OCI-LY7 (cell line): Measurements from ENCODE around the gene CAMK4. TPM values are rescaled to one million over a fixed set of nuclear protein-coding genes. Genes with fewer than 3 reads are reported as not detected.

Experiments
- BruUV-seq: library from RNA; stranded (reverse); fragments of 400-500 nt; replicated peaks from 2 replicates; lab custom pipeline; 2021; lab: Mats Ljungman, UMichigan
- CTCF ChIA-PET: fragments of 300-600 bp; sonication (Branson Sonifier 250); formaldehyde crosslinking; loops from one replicate; lab custom pipeline; 2022; ENCODE audit warnings: antibody characterized with exemption; ENCODE audit not compliant: unreplicated experiment; lab: Charles Lee
- POLR2A ChIA-PET: fragments of 300-600 bp; sonication (Branson Sonifier 250); formaldehyde crosslinking; loops from one replicate; lab custom pipeline; 2022; ENCODE audit warnings: antibody characterized with exemption; lab: Charles Lee
- DNase-seq: peaks from one replicate; pipeline ENCODE4 v3.0.0-alpha.2; 2015; ENCODE audit warnings: low spot score
- H2AFZ ChIP-seq: fragments of 200-600 bp; sonication (generic), shearing (Covaris generic); 2 replicates; pipeline ENCODE4 v1.6.1; 2014; ENCODE audit warnings: mild to moderate bottlenecking, antibody characterized with exemption, low read length, moderate library complexity
- H3K27ac ChIP-seq: fragments of 200-600 bp; sonication (generic); 2 replicates; pipeline ENCODE4 v1.5.1; 2014; ENCODE audit warnings: mixed run types, low read depth, mild to moderate bottlenecking, moderate library complexity, low read length, inconsistent platforms; ENCODE audit not compliant: poor library complexity, severe bottlenecking
- H3K36me3 ChIP-seq: fragments of 200-600 bp; sonication (generic); 2 replicates; pipeline ENCODE4 v1.6.1; 2014; ENCODE audit warnings: mild to moderate bottlenecking, antibody characterized with exemption, low read length, moderate library complexity, mixed read lengths; ENCODE audit not compliant: insufficient read depth
- H3K4me1 ChIP-seq: fragments of 200-600 bp; sonication (generic); 2 replicates; pipeline ENCODE4 v1.5.1; 2014; ENCODE audit warnings: mild to moderate bottlenecking, low read length; ENCODE audit not compliant: insufficient read depth, poor library complexity, severe bottlenecking
- H3K4me2 ChIP-seq: fragments of 200-600 bp; sonication (generic); 2 replicates; pipeline ENCODE4 v1.6.1; 2014; ENCODE audit warnings: mild to moderate bottlenecking, low read length
- H3K4me3 ChIP-seq: fragments of 200-600 bp; sonication (generic); 2 replicates; pipeline ENCODE4 v1.5.1; 2014; ENCODE audit warnings: mild to moderate bottlenecking, low read depth, low read length; ENCODE audit not compliant: poor library complexity, severe bottlenecking
- H3K79me2 ChIP-seq: fragments of 200-600 bp; sonication (generic); 2 replicates; pipeline ENCODE4 v1.6.1; 2016; ENCODE audit warnings: low read depth, mild to moderate bottlenecking, low read length, moderate library complexity, mixed read lengths; ENCODE audit not compliant: insufficient read depth
- H3K9me2 ChIP-seq: fragments of 200-600 bp; sonication (generic); 2 replicates; pipeline ENCODE4 v1.6.1; 2016; ENCODE audit warnings: mild to moderate bottlenecking, low read length, mixed read lengths; ENCODE audit not compliant: insufficient read depth
- H3K9me3 ChIP-seq: fragments of 200-600 bp; sonication (generic); 2 replicates; pipeline ENCODE4 v1.6.1; 2014; ENCODE audit warnings: mild to moderate bottlenecking, mixed run types, low read length, mixed read lengths
- H4K20me1 ChIP-seq: fragments of 200-600 bp; sonication (generic); 2 replicates; pipeline ENCODE4 v1.6.1; 2014; ENCODE audit warnings: mild to moderate bottlenecking, antibody characterized with exemption, low read length, moderate library complexity, mixed read lengths; ENCODE audit not compliant: insufficient read depth
- CTCF ChIP-seq: fragments of 200-600 bp; sonication (generic); conservative IDR thresholded peaks from 2 replicates; pipeline ENCODE4 v1.5.1; 2014; ENCODE audit warnings: mild to moderate bottlenecking, antibody characterized with exemption, low read length, moderate library complexity, mixed read lengths
- EZH2phosphoT487 ChIP-seq: fragments of 200-600 bp; sonication (generic); IDR thresholded peaks from 2 replicates; pipeline ENCODE4 v1.6.1; 2018; ENCODE audit warnings: low read depth, borderline replicate concordance, mild to moderate bottlenecking, mixed run types, antibody characterized with exemption, low read length, moderate library complexity, mixed read lengths
- intact Hi-C: fragments of 100-400 bp; cut with micrococcal nuclease; formaldehyde crosslinking; loops from one replicate; pipeline ENCODE4 v1.10.0; 2022; ENCODE audit not compliant: unreplicated experiment
- total RNA-seq, 2 experiments: library from RNA; depleted of rRNA in 1 of 2; stranded (reverse); fragments of >200 nt in 1 of 2; shearing (Covaris generic) in 1 of 2; gene quantifications; 2 replicates each; pipeline ENCODE4 v1.2.3, GENCODE V29; 2014 to 2022

The CAMK4 gene
- total RNA-seq, 2 experiments from 2014 or later, result 25.4 to 40.2 TPM

DNA sequence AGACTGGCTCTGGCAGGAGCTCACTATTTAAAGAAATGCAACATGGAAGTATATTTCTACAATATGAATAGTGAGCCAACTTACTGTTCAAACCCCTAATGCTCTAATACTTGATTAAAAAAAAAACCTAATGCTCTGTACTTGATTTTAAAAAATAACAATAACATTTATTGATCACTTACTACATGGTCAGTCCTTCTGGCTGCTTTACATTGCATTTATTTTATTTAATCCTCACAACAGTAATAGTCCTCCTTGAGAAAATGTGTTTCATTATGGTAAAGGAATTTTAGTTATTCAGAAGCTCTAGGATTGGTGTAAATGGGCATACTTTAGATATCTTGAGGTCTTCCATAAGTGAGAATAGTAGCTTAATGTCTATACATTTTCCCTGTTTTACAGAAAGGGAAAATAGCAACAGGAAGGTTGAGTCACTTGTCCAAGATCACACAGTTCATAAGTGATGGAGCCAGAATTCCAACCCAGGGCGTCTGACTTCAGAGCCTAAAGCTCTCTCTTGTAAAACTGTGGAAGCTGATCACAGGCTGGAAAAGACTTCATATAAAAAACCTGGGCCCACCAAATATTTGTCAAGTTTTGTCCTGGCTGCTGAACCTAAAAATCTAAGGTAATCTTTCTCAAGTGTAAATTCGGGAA, 287.1 kb downstream of the CAMK4 start:
- H3K9me3 ChIP-seq, result no peaks in the 10 kb centered on the region
- TF ChIP-seq EZH2phosphoT487 (no peak), CTCF (no peak)
- peak overlapping the region; percentile 91 for H3K4me3 ChIP-seq
- peaks cover 38% of the 10 kb centered on the region for H3K4me1 ChIP-seq
- DNase-seq, result no peak
- peak overlapping the region; percentile 92 for H3K4me2 ChIP-seq
- TSS peak; percentile 64 for BruUV-seq
- H3K9me2 ChIP-seq, result no peaks in the 10 kb centered on the region
- no peak overlapping the region for H3K27ac ChIP-seq
- H3K79me2 ChIP-seq, result peaks cover 56% of the 10 kb centered on the region; the same call in 1 of the 2 replicates
- ChIA-PET CTCF (interaction anchor here (0.6 kb wide), 1 partner anchor 287 kb away, joined by 3 read pairs; the partner anchor contains the start of gene CAMK4), POLR2A (interaction anchor here (0.5 to 1.9 kb wide), 16 partner anchors 10 to 650 kb away, joined by 3 to 8 read pairs (median 3); no protein-coding TSS in a partner anchor)
- intact Hi-C loops, result loop anchor here (5.0 to 10.0 kb wide), 3 partner anchors 243 to 779 kb away; partner anchors contain the start of genes NREP and WDR36
- peak overlapping the region; percentile 89; the same call in 1 of the 2 replicates for H2AFZ ChIP-seq
- peaks cover 2% of the 10 kb centered on the region; the same call in 1 of the 2 replicates for H3K36me3 ChIP-seq
- H4K20me1 ChIP-seq, result peaks cover 24% of the 10 kb centered on the region; the same call in 1 of the 2 replicates

DNA sequence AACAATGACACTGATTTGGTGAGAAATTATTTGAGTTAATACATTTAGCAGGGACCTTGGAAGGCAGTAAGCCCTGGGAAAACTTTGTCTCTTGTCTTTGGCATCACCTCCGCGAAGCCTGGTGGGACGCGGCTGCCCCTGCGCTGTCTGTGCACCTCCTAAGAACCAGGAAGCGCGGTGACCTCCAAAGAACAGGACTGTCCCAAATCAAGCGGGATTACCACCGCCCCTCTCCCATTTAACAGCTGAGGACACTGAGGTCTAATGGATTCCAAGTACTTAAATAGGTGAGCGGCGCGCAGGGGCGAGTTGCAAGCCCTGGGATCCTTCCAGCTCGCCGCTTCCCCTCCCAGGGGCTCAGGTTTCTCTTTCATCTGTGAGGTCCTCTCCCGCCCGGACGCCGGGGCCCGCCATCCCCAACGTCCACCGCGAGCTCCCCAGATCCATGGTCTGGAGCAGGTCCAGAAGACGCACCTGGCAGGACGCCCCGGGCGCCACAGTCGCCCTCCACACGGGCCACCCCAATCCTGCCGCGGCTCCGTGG, 287.7 kb downstream of the CAMK4 start:
- Histone ChIP-seq H3K9me2 (no peaks in the 10 kb centered on the region), H2AFZ (peak overlapping the region; percentile 89), H3K4me1 (peaks cover 38% of the 10 kb centered on the region), H3K79me2 (peaks cover 50% of the 10 kb centered on the region; the same call in 1 of the 2 replicates), H4K20me1 (peaks cover 19% of the 10 kb centered on the region; the same call in 1 of the 2 replicates), H3K4me3 (peak overlapping the region; percentile 91), H3K9me3 (no peaks in the 10 kb centered on the region), H3K27ac (peak overlapping the region; percentile 69), H3K36me3 (no peaks in the 10 kb centered on the region), H3K4me2 (peak overlapping the region; percentile 92)
- no TSS peak for BruUV-seq
- TF ChIP-seq EZH2phosphoT487 (no peak), CTCF (no peak)
- ChIA-PET CTCF (interaction anchor here (0.6 kb wide), 1 partner anchor 288 kb away, joined by 3 read pairs; the partner anchor contains the start of gene CAMK4), POLR2A (interaction anchor here (0.9 to 1.9 kb wide), 6 partner anchors 10 to 311 kb away, joined by 3 to 6 read pairs (median 4); no protein-coding TSS in a partner anchor)
- DNase-seq, result peak; percentile 44
- intact Hi-C loops, result loop anchor here (1.0 to 10.0 kb wide), 5 partner anchors 243 to 780 kb away; partner anchors contain the start of genes CAMK4, NREP and WDR36
